HepG2 (cell line): ENCODE measurements around the gene JSRP1. TPM values are rescaled to one million over a fixed set of nuclear protein-coding genes. Genes with fewer than 3 reads are reported as not detected.

ENCODE experiments used
- CC2D1A ChIP-seq: sonication (generic); formaldehyde crosslinking; IDR thresholded peaks from 2 replicates; pipeline ENCODE4 v1.8.1; 2023; ENCODE audit warnings: mild to moderate bottlenecking, missing genetic modification reagents
- HNF4G ChIP-seq, 2 experiments: sonication (generic) in 1 of 2; formaldehyde crosslinking in 1 of 2; IDR thresholded peaks; 2 replicates each; pipeline versions ENCODE4 v1.4.0 to v1.6.1; 2011 to 2020; ENCODE audit warnings: borderline replicate concordance in 2 of 2, low read depth in 2 of 2, mild to moderate bottlenecking in 2 of 2, low read length in 1 of 2, missing genetic modification reagents in 1 of 2, moderate library complexity in 1 of 2
- HOXA7 ChIP-seq: sonication (generic); formaldehyde crosslinking; IDR thresholded peaks from 2 replicates; pipeline ENCODE4 v1.8.1; 2022; ENCODE audit warnings: mild to moderate bottlenecking, missing genetic modification reagents, moderate library complexity
- KDM6A ChIP-seq: IDR thresholded peaks from 2 replicates; pipeline ENCODE4 v1.6.1; 2016; ENCODE audit warnings: low read depth
- MIXL1 ChIP-seq: IDR thresholded peaks from 2 replicates; pipeline ENCODE4 v1.6.1; 2016
- MTF2 ChIP-seq: sonication (generic); formaldehyde crosslinking; IDR thresholded peaks from 2 replicates; pipeline ENCODE4 v1.5.0; 2020; ENCODE audit warnings: missing genetic modification reagents, borderline replicate concordance
- NFE2L1 ChIP-seq: sonication (generic); formaldehyde crosslinking; IDR thresholded peaks from 2 replicates; pipeline ENCODE4 v1.4.0; 2020; ENCODE audit warnings: missing genetic modification reagents, mild to moderate bottlenecking, borderline replicate concordance
- PAXIP1 ChIP-seq: sonication (generic); formaldehyde crosslinking; conservative IDR thresholded peaks from 2 replicates; pipeline ENCODE4 v1.4.0; 2020; ENCODE audit warnings: mild to moderate bottlenecking, missing genetic modification reagents, moderate library complexity
- SIX1 ChIP-seq: sonication (generic); formaldehyde crosslinking; IDR thresholded peaks from 2 replicates; pipeline ENCODE4 v1.4.0; 2020; ENCODE audit warnings: missing genetic modification reagents, borderline replicate concordance
- U2AF2 ChIP-seq: fragments of 200-400 bp; formaldehyde crosslinking; IDR thresholded peaks from 2 replicates; pipeline ENCODE4 v1.6.1; 2017; ENCODE audit warnings: low read depth, mild to moderate bottlenecking, low read length
- ZBTB7A ChIP-seq: sonication (generic); formaldehyde crosslinking; IDR thresholded peaks from 2 replicates; pipeline ENCODE4 v1.8.0; 2022; ENCODE audit warnings: mild to moderate bottlenecking, missing genetic modification reagents
- ZNF746 ChIP-seq: sonication (generic); formaldehyde crosslinking; IDR thresholded peaks from 2 replicates; pipeline ENCODE4 v1.8.0; 2022; ENCODE audit warnings: mild to moderate bottlenecking, missing genetic modification reagents
- ZNF766 ChIP-seq: sonication (generic); formaldehyde crosslinking; IDR thresholded peaks from 2 replicates; pipeline ENCODE4 v1.5.0; 2020; ENCODE audit warnings: missing genetic modification reagents, borderline replicate concordance
- ZNF83 ChIP-seq: sonication (generic); formaldehyde crosslinking; IDR thresholded peaks from 2 replicates; pipeline ENCODE4 v1.4.0; 2020; ENCODE audit warnings: missing genetic modification reagents, mild to moderate bottlenecking, borderline replicate concordance
- polyA plus RNA-seq, 8 experiments: library from polyadenylated mRNA; depleted of rRNA in 3 of 8; stranded (reverse) in 7 of 8; unstranded in 1 of 8; fragments of >200 nt; fragmentation: Illumina TruSeq in 4 of 8; extraction: Trizol in 4 of 8; gene quantifications; 2 replicates each; pipeline versions ENCODE4 v1.2.1 to v1.2.3, GENCODE V29; 2011 to 2016; ENCODE audit warnings: low read depth in 4 of 8, missing spikeins in 1 of 8, mixed read lengths in 1 of 8; ENCODE audit not compliant: insufficient read depth in 1 of 8
- total RNA-seq, 5 experiments: library from RNA; depleted of rRNA; stranded (reverse); fragments of >200 nt; fragmentation: Illumina TruSeq; extraction: Trizol; gene quantifications; 2 replicates each; pipeline ENCODE4 v1.2.3, GENCODE V29; 2016; ENCODE audit warnings: low read depth in 1 of 5
- TF ChIP-seq, protein P1 (sequence below): sonication (generic); formaldehyde crosslinking; IDR thresholded peaks from 2 replicates; pipeline ENCODE4 v1.5.1; 2020; ENCODE audit warnings: mild to moderate bottlenecking, missing genetic modification reagents, moderate library complexity

Gene JSRP1
- total and polyA plus RNA-seq, 2 of the 13 experiments (the other 11 are each of a cell fraction or from before 2014, with no cell fraction given) = 0.16 to 0.38 TPM

- no peak for TF ChIP-seq NFE2L1 (CRISPR knock-in tag)
- TF ChIP-seq ZNF766 = no peak
- TF ChIP-seq PAXIP1 (CRISPR knock-in tag) = 0 out of 2 replicates have a peak, but pooled peaks have one; percentile 28
- TF ChIP-seq, protein P1, sequence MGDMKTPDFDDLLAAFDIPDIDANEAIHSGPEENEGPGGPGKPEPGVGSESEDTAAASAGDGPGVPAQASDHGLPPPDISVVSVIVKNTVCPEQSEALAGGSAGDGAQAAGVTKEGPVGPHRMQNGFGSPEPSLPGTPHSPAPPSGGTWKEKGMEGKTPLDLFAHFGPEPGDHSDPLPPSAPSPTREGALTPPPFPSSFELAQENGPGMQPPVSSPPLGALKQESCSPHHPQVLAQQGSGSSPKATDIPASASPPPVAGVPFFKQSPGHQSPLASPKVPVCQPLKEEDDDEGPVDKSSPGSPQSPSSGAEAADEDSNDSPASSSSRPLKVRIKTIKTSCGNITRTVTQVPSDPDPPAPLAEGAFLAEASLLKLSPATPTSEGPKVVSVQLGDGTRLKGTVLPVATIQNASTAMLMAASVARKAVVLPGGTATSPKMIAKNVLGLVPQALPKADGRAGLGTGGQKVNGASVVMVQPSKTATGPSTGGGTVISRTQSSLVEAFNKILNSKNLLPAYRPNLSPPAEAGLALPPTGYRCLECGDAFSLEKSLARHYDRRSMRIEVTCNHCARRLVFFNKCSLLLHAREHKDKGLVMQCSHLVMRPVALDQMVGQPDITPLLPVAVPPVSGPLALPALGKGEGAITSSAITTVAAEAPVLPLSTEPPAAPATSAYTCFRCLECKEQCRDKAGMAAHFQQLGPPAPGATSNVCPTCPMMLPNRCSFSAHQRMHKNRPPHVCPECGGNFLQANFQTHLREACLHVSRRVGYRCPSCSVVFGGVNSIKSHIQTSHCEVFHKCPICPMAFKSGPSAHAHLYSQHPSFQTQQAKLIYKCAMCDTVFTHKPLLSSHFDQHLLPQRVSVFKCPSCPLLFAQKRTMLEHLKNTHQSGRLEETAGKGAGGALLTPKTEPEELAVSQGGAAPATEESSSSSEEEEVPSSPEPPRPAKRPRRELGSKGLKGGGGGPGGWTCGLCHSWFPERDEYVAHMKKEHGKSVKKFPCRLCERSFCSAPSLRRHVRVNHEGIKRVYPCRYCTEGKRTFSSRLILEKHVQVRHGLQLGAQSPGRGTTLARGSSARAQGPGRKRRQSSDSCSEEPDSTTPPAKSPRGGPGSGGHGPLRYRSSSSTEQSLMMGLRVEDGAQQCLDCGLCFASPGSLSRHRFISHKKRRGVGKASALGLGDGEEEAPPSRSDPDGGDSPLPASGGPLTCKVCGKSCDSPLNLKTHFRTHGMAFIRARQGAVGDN (CRISPR knock-in tag) = peak; percentile 66
- TF ChIP-seq ZNF83 = no peak
- TF ChIP-seq MTF2 (CRISPR knock-in tag) = no peak
- no peak for TF ChIP-seq HOXA7
- TF ChIP-seq SIX1 (CRISPR knock-in tag) = no peak
- TF ChIP-seq MIXL1 (CRISPR knock-in tag) = no peak
- TF ChIP-seq ZNF746 (CRISPR knock-in tag) = no peak
- no peak for TF ChIP-seq CC2D1A (CRISPR knock-in tag)
- peak; percentile 29; the same call in 1 of the 2 replicates for TF ChIP-seq ZBTB7A
- TF ChIP-seq HNF4G (IDR thresholded peaks at IDR 0.05; ENCODE audit: borderline replicate concordance, low read depth, low read length) = no peak
- TF ChIP-seq HNF4G (CRISPR knock-in tag; IDR thresholded peaks at IDR 0.05; ENCODE audit: borderline replicate concordance, low read depth) = no peak
- no peak for TF ChIP-seq KDM6A (CRISPR knock-in tag)
- TF ChIP-seq U2AF2 = no peak
Observed at GRCh38 chr19:2282062-2282861, 26.0 kb upstream of the JSRP1 start, which contains the start of gene PEAK3 (continued).
